GM12872 (cell line): ENCODE results near the gene DZANK1.

Experiments
- TF ChIP-seq, protein P1 (sequence below): IDR thresholded peaks from 3 replicates; pipeline ENCODE4 v1.5.1; 2011; ENCODE audit warnings: low read depth, mild to moderate bottlenecking, low read length, moderate library complexity; ENCODE audit not compliant: insufficient read depth

Gene DZANK1

DNA sequence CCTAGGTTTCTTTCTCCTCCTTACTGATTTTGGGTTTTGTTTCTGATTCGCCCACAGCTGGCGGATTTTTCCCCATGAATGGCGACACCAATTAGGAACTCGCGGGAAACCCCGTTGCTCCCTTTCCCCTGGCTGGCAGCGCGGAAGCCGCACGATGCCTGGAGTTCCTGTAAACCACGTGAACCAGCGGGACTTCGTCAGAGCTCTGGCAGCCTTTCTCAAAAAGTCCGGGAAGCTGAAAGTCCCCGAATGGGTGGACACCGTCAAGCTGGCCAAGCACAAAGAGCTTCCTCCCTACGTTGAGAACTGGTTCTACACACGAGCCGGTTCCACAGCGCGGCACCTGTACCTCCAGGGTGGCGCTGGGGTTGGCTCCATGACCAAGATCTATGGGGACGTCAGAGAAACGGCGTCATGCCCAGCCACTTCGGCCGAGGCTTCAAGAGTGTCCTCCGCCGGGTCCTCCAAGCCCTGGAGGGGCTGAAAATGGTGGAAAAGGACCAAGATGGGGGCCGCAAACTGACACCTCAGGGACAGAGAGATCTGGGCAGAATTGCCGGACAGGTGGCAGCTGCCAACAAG is 37.7 kb upstream of the DZANK1 start:
- TF ChIP-seq, protein P1, sequence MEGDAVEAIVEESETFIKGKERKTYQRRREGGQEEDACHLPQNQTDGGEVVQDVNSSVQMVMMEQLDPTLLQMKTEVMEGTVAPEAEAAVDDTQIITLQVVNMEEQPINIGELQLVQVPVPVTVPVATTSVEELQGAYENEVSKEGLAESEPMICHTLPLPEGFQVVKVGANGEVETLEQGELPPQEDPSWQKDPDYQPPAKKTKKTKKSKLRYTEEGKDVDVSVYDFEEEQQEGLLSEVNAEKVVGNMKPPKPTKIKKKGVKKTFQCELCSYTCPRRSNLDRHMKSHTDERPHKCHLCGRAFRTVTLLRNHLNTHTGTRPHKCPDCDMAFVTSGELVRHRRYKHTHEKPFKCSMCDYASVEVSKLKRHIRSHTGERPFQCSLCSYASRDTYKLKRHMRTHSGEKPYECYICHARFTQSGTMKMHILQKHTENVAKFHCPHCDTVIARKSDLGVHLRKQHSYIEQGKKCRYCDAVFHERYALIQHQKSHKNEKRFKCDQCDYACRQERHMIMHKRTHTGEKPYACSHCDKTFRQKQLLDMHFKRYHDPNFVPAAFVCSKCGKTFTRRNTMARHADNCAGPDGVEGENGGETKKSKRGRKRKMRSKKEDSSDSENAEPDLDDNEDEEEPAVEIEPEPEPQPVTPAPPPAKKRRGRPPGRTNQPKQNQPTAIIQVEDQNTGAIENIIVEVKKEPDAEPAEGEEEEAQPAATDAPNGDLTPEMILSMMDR: no peak

DNA sequence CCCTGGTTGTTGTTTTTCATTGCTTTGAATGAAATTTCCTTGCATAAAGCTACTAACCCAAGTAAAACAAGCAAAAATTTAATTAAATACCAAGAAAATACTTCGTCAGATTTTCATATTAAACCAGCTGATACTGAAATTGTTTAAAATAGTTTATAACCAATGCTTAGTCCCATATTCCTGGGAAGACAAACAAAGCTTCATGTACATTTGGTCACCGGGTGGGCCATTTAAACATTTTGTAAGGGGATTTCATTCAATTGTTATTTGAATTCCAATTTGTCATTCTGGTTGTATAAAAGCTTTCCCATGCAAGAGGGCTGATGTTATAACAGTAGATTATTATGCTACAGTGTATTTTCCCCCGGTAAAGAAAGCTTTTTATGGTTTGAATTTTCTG is 30.8 kb upstream of the DZANK1 start:
- TF ChIP-seq, protein P1: no peak

GRCh38 chr20:18496740-18497592 is 30.1 kb upstream of the DZANK1 start, which contains the start of gene RBBP9:
Gene RBBP9, minus strand, starts transcription at chr20:18497225. Its CDS starts 58 bp downstream, at chr20:18497167.
- TF ChIP-seq, protein P1: no peak

DNA sequence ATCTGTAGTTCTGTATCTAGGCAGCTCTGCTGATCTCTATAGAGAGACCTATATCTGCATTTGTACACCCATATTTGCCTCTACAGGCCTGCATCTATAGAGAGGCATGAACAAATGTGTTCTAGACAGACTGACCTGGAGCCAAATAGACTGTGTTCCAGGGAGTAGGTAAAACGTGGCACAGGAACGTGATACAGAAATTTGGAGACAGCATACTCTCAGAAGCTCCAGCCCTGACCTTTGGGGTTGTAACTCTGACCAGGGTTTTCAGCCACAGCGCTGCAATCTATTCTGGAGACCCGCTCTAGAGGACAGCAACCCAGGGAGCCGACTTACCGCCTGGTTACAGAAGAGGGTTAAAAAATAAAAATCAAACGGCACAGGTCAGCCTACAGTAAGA is 29.2 kb upstream of the DZANK1 start:
- TF ChIP-seq, protein P1: no peak

GRCh38 chr20:18488301-18488700 is 21.5 kb upstream of the DZANK1 start:
- TF ChIP-seq, protein P1: no peak

GRCh38 chr20:18481596-18481995 is 14.8 kb upstream of the DZANK1 start:
- TF ChIP-seq, protein P1: no peak

- TF ChIP-seq, protein P1: no peak
Measured at GRCh38 chr20:18477821-18478220, 11.0 kb upstream of the DZANK1 start.
